Endothelial cell of umbilical vein (primary cell): ENCODE measurements around the gene FOXO1. TPM values are rescaled to one million over a fixed set of nuclear protein-coding genes. Genes with fewer than 3 reads are reported as not detected.

Experiments used
- BruUV-seq: library from RNA; stranded (reverse); fragments of 400-500 nt; replicated peaks from 2 replicates; lab custom pipeline; 2021; lab: Mats Ljungman, UMichigan
- CTCF ChIA-PET: fragments of 300-600, 350-600 bp; sonication (Branson Sonifier 250); formaldehyde crosslinking; loops from one replicate; lab custom pipeline; 2021; ENCODE audit warnings: antibody characterized with exemption, inconsistent platforms; lab: Charles Lee
- POLR2A ChIA-PET: fragments of 300-600, 350-600 bp; sonication (Branson Sonifier 250); formaldehyde crosslinking; loops from one replicate; lab custom pipeline; 2021; ENCODE audit warnings: antibody characterized with exemption, inconsistent platforms; lab: Charles Lee
- DNase-seq: peaks from one replicate; pipeline ENCODE4 v3.0.0-alpha.2; 2011; ENCODE audit warnings: low read depth, low spot score
- FAIRE-seq: peaks from 2 replicates; lab custom pipeline; 2011; peaks lifted over from hg19 to GRCh38; lab: Jason Lieb, UNC
- H2AFZ ChIP-seq: 2 replicates; pipeline ENCODE4 v1.6.0; 2012; ENCODE audit warnings: low read depth, low read length, control low read depth, inconsistent platforms
- H3K27ac ChIP-seq: 2 replicates; pipeline ENCODE4 v1.5.1; 2011; ENCODE audit warnings: low read depth, mild to moderate bottlenecking, control low read depth, low read length, moderate library complexity; ENCODE audit not compliant: insufficient read depth
- H3K27me3 ChIP-seq, 2 experiments: 2 replicates each; pipeline versions ENCODE4 v1.6.0 to v1.6.1; 2011; ENCODE audit warnings: low read length in 2 of 2, mixed read lengths in 1 of 2; ENCODE audit not compliant: control insufficient read depth in 2 of 2, insufficient read depth in 2 of 2
- H3K36me3 ChIP-seq, 2 experiments: 2 replicates in 1 of 2; 3 replicates in 1 of 2; pipeline ENCODE4 v1.5.1; 2011; ENCODE audit warnings: low read length in 2 of 2, mild to moderate bottlenecking in 1 of 2, moderate library complexity in 1 of 2; ENCODE audit not compliant: control insufficient read depth in 2 of 2, insufficient read depth in 2 of 2; ENCODE audit errors: extremely low read depth in 1 of 2
- H3K4me1 ChIP-seq: 3 replicates; pipeline ENCODE4 v1.5.1; 2011; ENCODE audit warnings: mild to moderate bottlenecking, low read length; ENCODE audit not compliant: control insufficient read depth, insufficient read depth; ENCODE audit errors: extremely low read depth
- H3K4me2 ChIP-seq: 2 replicates; pipeline ENCODE4 v1.6.1; 2011; ENCODE audit warnings: low read length, control low read depth, mixed read lengths; ENCODE audit not compliant: insufficient read depth
- H3K4me3 ChIP-seq, 3 experiments: fragments of 200-600 bp in 1 of 3; sonication (generic), shearing (Covaris generic) in 1 of 3; replicated peaks in 1 of 3; 2 replicates each; pipeline ENCODE4 v1.5.1; 2011 to 2016; ENCODE audit warnings: control low read depth in 3 of 3, low read length in 3 of 3, mild to moderate bottlenecking in 2 of 3, inconsistent platforms in 1 of 3, low read depth in 1 of 3, moderate library complexity in 1 of 3; ENCODE audit not compliant: insufficient read depth in 1 of 3
- H3K79me2 ChIP-seq: 2 replicates; pipeline ENCODE4 v1.6.0; 2012; ENCODE audit warnings: low read length, inconsistent platforms; ENCODE audit not compliant: control insufficient read depth, insufficient read depth
- H3K9ac ChIP-seq: replicated peaks from 2 replicates; pipeline ENCODE3; 2011; ENCODE audit warnings: low read length, control low read depth; ENCODE audit not compliant: insufficient read depth; ENCODE audit errors: extremely low read depth
- H3K9me1 ChIP-seq: replicated peaks from 3 replicates; pipeline ENCODE4 v1.6.0; 2011; ENCODE audit warnings: mild to moderate bottlenecking, low read length; ENCODE audit not compliant: control insufficient read depth, insufficient read depth; ENCODE audit errors: extremely low read depth
- H3K9me3 ChIP-seq: replicated peaks from 2 replicates; pipeline ENCODE4 v1.5.1; 2012; ENCODE audit warnings: low read length, inconsistent platforms; ENCODE audit not compliant: control insufficient read depth, insufficient read depth
- H4K20me1 ChIP-seq: replicated peaks from 2 replicates; pipeline ENCODE3; 2011; ENCODE audit warnings: mild to moderate bottlenecking, low read length; ENCODE audit not compliant: control insufficient read depth, insufficient read depth; ENCODE audit errors: extremely low read depth
- EZH2 ChIP-seq: IDR thresholded peaks from 2 replicates; pipeline ENCODE4 v1.6.1; 2012; ENCODE audit warnings: borderline replicate concordance, low read depth, mild to moderate bottlenecking, moderate library complexity, low read length, inconsistent platforms; ENCODE audit not compliant: severe bottlenecking
- FOS ChIP-seq: IDR thresholded peaks from 2 replicates; pipeline ENCODE4 v1.6.1; 2011; ENCODE audit warnings: mild to moderate bottlenecking, low read length, moderate library complexity, borderline replicate concordance; ENCODE audit not compliant: insufficient read depth
- JUN ChIP-seq: IDR thresholded peaks from 2 replicates; pipeline ENCODE4 v1.6.1; 2011; ENCODE audit warnings: borderline replicate concordance, low read depth; ENCODE audit not compliant: insufficient read length, insufficient read depth
- POLR2A ChIP-seq: IDR thresholded peaks from 2 replicates; pipeline ENCODE4 v1.6.1; 2012; ENCODE audit warnings: low read depth, mild to moderate bottlenecking, control low read depth, low read length
- dilution Hi-C: fragments of 300-500 bp; cut with MboI; formaldehyde crosslinking; loops from one replicate; pipeline ENCODE4 v1.15.0; 2019; ENCODE audit warnings: low sequenced_read_pairs; ENCODE audit not compliant: extremely low pct_ligation_motif_present
- intact Hi-C: fragments of 100-400 bp; cut with micrococcal nuclease; formaldehyde crosslinking; loops from one replicate; pipeline ENCODE4 v1.10.0; 2022
- polyA plus RNA-seq, 4 experiments: library from polyadenylated mRNA; depleted of rRNA in 3 of 4; stranded (reverse) in 3 of 4; unstranded in 1 of 4; fragments of >200 nt; gene quantifications; 2 replicates each; pipeline versions ENCODE4 v1.2.1 to v1.2.3, GENCODE V29; 2011 to 2012; ENCODE audit warnings: missing spikeins in 1 of 4
- total RNA-seq: library from RNA; stranded (reverse); gene quantifications from 2 replicates; pipeline ENCODE4 v1.2.3, GENCODE V29; 2021
- TF ChIP-seq, protein P1 (sequence below): IDR thresholded peaks from 2 replicates; pipeline ENCODE4 v1.6.1; 2011; ENCODE audit not compliant: insufficient read depth, insufficient read length
- TF ChIP-seq, protein P2 (sequence below), 2 donors: IDR thresholded peaks; 1 replicate in 1 of 2; 2 replicates in 1 of 2; pipeline ENCODE4 v1.5.1; 2011; ENCODE audit warnings: low read length in 2 of 2, mild to moderate bottlenecking in 2 of 2, moderate library complexity in 2 of 2, control low read depth in 1 of 2, inconsistent platforms in 1 of 2, low read depth in 1 of 2; ENCODE audit not compliant: insufficient read depth in 1 of 2; ENCODE audit errors: extremely low read depth in 1 of 2

Gene FOXO1
- total and polyA plus RNA-seq, 2 donors (not counting 3 experiments of a cell fraction or from before 2014, with no cell fraction given) = 44.7 to 48.5 TPM

DNA sequence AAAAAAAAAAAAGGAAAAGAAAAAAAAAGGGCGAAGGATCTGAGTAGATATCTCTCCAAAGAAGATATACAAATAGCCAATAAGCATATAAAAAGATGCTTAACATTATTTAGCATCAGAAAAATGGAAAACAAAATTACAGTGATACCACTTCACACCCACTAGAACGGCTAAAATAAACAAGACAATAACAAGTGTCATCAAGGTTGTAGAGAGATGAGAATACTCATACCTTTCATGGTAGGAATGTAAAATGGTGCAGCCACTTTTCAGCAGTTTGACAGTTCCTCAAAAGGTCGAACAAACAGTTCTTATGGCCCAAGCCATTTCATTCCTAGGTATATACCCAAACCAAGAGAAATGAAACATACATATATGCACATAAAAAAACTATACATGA is 33.5 kb downstream of the FOXO1 start:
- Histone ChIP-seq H3K9me1 (no peaks in the 10 kb centered on the region), H3K4me1 (peaks cover 5% of the 10 kb centered on the region), H4K20me1 (no peaks in the 10 kb centered on the region), H3K9ac (no peak overlapping the region), H3K27me3 (no peaks in the 10 kb centered on the region), H2AFZ (no peak overlapping the region), H3K4me2 (no peak overlapping the region), H3K4me3 (no peak overlapping the region), H3K79me2 (peaks cover 87% of the 10 kb centered on the region), H3K9me3 (no peaks in the 10 kb centered on the region), H3K27ac (no peak overlapping the region), H3K36me3 (peaks cover 0 to 4% of the 10 kb centered on the region in 2 experiments)
- FAIRE-seq = no peak
- CTCF ChIA-PET = interaction anchor here (1.4 kb wide), 1 partner anchor 65 kb away, joined by 3 read pairs; no protein-coding TSS in a partner anchor
- TF ChIP-seq, protein P1, sequence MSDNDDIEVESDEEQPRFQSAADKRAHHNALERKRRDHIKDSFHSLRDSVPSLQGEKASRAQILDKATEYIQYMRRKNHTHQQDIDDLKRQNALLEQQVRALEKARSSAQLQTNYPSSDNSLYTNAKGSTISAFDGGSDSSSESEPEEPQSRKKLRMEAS = no peak
- TF ChIP-seq JUN = no peak
- no peak for TF ChIP-seq POLR2A
- TF ChIP-seq FOS = no peak
- TF ChIP-seq, protein P2, sequence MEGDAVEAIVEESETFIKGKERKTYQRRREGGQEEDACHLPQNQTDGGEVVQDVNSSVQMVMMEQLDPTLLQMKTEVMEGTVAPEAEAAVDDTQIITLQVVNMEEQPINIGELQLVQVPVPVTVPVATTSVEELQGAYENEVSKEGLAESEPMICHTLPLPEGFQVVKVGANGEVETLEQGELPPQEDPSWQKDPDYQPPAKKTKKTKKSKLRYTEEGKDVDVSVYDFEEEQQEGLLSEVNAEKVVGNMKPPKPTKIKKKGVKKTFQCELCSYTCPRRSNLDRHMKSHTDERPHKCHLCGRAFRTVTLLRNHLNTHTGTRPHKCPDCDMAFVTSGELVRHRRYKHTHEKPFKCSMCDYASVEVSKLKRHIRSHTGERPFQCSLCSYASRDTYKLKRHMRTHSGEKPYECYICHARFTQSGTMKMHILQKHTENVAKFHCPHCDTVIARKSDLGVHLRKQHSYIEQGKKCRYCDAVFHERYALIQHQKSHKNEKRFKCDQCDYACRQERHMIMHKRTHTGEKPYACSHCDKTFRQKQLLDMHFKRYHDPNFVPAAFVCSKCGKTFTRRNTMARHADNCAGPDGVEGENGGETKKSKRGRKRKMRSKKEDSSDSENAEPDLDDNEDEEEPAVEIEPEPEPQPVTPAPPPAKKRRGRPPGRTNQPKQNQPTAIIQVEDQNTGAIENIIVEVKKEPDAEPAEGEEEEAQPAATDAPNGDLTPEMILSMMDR (IDR thresholded peaks at IDR 0.05; ENCODE audit: extremely low read depth in 1 of 2, insufficient read depth in 1 of 2, low read depth in 1 of 2, low read length in 2 of 2) = no peak
- TF ChIP-seq EZH2 = no peak
- no peak for DNase-seq
- BruUV-seq = no TSS peak
- intact Hi-C loops = no loop called here
- POLR2A ChIA-PET = no interaction called here
- dilution Hi-C loops = no loop called here
